ENCODE results near the gene STT3A.

STT3A gene

GRCh38 chr11:125625225-125625629 lies 32.6 kb downstream of the STT3A start:
- Mint-ChIP-seq H3K36me3 (ENCODE audit: low read depth) (peaks cover 32% of the 10 kb centered on the region), H3K9me3 (no peaks in the 10 kb centered on the region), H3K4me3 (peak overlapping the region; percentile 94), H3K4me1 (peaks cover 25% of the 10 kb centered on the region), H3K27ac (peak overlapping the region; percentile 98), H3K27me3 (ENCODE audit: low read depth, poor library complexity) (no peaks in the 10 kb centered on the region)
- TF ChIP-seq, protein P1, sequence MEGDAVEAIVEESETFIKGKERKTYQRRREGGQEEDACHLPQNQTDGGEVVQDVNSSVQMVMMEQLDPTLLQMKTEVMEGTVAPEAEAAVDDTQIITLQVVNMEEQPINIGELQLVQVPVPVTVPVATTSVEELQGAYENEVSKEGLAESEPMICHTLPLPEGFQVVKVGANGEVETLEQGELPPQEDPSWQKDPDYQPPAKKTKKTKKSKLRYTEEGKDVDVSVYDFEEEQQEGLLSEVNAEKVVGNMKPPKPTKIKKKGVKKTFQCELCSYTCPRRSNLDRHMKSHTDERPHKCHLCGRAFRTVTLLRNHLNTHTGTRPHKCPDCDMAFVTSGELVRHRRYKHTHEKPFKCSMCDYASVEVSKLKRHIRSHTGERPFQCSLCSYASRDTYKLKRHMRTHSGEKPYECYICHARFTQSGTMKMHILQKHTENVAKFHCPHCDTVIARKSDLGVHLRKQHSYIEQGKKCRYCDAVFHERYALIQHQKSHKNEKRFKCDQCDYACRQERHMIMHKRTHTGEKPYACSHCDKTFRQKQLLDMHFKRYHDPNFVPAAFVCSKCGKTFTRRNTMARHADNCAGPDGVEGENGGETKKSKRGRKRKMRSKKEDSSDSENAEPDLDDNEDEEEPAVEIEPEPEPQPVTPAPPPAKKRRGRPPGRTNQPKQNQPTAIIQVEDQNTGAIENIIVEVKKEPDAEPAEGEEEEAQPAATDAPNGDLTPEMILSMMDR (IDR thresholded peaks at IDR 0.05) = no peak
- no peak for DNase-seq

- Mint-ChIP-seq H3K9me3 (no peaks in the 10 kb centered on the region), H3K27me3 (ENCODE audit: low read depth, poor library complexity) (no peaks in the 10 kb centered on the region), H3K36me3 (ENCODE audit: low read depth) (peaks cover 30% of the 10 kb centered on the region), H3K4me1 (peaks cover 25% of the 10 kb centered on the region), H3K27ac (peak overlapping the region; percentile 98), H3K4me3 (peak overlapping the region; percentile 94)
- DNase-seq = peak; percentile 90
- TF ChIP-seq, protein P1 (IDR thresholded peaks at IDR 0.05) = no peak
These were observed 33.1 kb downstream of the STT3A start for GRCh38 chr11:125625630-125626287.

DNA sequence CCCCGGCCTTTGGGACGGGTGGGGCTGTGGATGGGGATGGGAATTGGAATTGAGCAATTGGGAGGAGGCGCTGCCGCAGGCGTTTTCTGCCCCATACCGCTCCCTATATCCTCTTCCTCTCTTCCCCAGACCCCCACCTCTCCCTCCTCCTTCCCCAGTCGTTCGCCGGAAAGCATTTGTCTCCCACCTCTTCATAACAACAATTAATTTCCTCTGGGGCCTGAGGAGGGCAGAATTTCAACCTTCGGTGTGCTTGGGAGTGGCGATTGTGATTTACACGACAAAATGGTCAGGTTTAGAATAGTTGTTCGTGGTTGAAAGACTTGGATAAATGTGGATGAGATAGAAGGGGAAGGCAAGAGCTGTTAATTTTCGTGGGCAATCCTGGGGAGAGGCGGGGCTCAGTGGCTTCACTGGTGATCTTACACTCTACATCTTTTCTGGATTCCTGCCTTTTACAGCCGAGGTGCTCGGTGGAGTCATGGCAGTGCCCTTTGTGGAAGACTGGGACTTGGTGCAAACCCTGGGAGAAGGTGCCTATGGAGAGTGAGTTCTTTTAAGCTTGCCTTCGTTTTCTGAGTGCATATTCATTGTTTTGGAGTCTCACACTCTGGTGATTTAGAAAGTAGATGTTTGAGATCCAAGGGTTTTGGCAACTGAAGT lies 33.8 kb downstream of the STT3A start:
- no peaks in the 10 kb centered on the region for H3K9me3 Mint-ChIP-seq
- no peak for DNase-seq
- H3K27me3 Mint-ChIP-seq (ENCODE audit: low read depth, poor library complexity) = no peaks in the 10 kb centered on the region
- H3K4me1 Mint-ChIP-seq = peaks cover 25% of the 10 kb centered on the region
- TF ChIP-seq, protein P1 (IDR thresholded peaks at IDR 0.05) = no peak
- H3K4me3 Mint-ChIP-seq = peak overlapping the region; percentile 94
- peak overlapping the region; percentile 91 for H3K27ac Mint-ChIP-seq
- H3K36me3 Mint-ChIP-seq (ENCODE audit: low read depth) = peaks cover 30% of the 10 kb centered on the region

GRCh38 chr11:125627236-125627910 lies 34.7 kb downstream of the STT3A start:
- H3K4me3 Mint-ChIP-seq = peak overlapping the region; percentile 94
- no peak for DNase-seq
- no peak overlapping the region for H3K27ac Mint-ChIP-seq
- H3K4me1 Mint-ChIP-seq = peaks cover 25% of the 10 kb centered on the region
- H3K27me3 Mint-ChIP-seq (ENCODE audit: low read depth, poor library complexity) = no peaks in the 10 kb centered on the region
- peaks cover 30% of the 10 kb centered on the region for H3K36me3 Mint-ChIP-seq (ENCODE audit: low read depth)
- TF ChIP-seq, protein P1 (IDR thresholded peaks at IDR 0.05) = no peak
- no peaks in the 10 kb centered on the region for H3K9me3 Mint-ChIP-seq

- H3K4me3 Mint-ChIP-seq = no peak overlapping the region
- DNase-seq = no peak
- TF ChIP-seq, protein P1 (IDR thresholded peaks at IDR 0.05) = no peak
- no peaks in the 10 kb centered on the region for H3K4me1 Mint-ChIP-seq
- H3K27ac Mint-ChIP-seq = no peak overlapping the region
- peaks cover 82% of the 10 kb centered on the region for H3K36me3 Mint-ChIP-seq (ENCODE audit: low read depth)
- H3K27me3 Mint-ChIP-seq (ENCODE audit: low read depth, poor library complexity) = no peaks in the 10 kb centered on the region
- no peaks in the 10 kb centered on the region for H3K9me3 Mint-ChIP-seq
These were observed 45.2 kb downstream of the STT3A start for GRCh38 chr11:125637840-125638239.
